Panc1 (cell line): ENCODE data around the gene LRCH1. TPM values are rescaled to one million over a fixed set of nuclear protein-coding genes. Genes with fewer than 3 reads are reported as not detected.

ENCODE experiments used
- ATAC-seq: fragments of 200-7000 bp; cut with Tn5 transposase; 2 replicates; pipeline ENCODE4 v1.9.1; 2020; ENCODE audit warnings: mild to moderate bottlenecking, moderate library complexity
- BruUV-seq: library from RNA; stranded (reverse); fragments of 400-500 nt; replicated peaks from 2 replicates; lab custom pipeline; 2021; lab: Mats Ljungman, UMichigan
- CTCF ChIA-PET: fragments of 300-600 bp; sonication (Branson Sonifier 250); formaldehyde crosslinking; loops from one replicate; lab custom pipeline; 2022; ENCODE audit warnings: antibody characterized with exemption; lab: Charles Lee
- POLR2A ChIA-PET: fragments of 300-600 bp; sonication (Branson Sonifier 250); formaldehyde crosslinking; loops from one replicate; lab custom pipeline; 2022; ENCODE audit warnings: antibody characterized with exemption; lab: Charles Lee
- DNase-seq: peaks from one replicate; pipeline ENCODE4 v3.0.0-alpha.2; 2010; ENCODE audit warnings: low read depth, low spot score
- H3K27ac ChIP-seq: 2 replicates; pipeline ENCODE4 v1.5.1; 2011; ENCODE audit warnings: mild to moderate bottlenecking, low read length, inconsistent platforms
- H3K27me3 ChIP-seq: fragments of 200-500 bp; sonication (Bioruptor generic); 2 replicates; pipeline ENCODE4 v1.6.0; 2014; ENCODE audit warnings: low read length, inconsistent platforms; ENCODE audit not compliant: control insufficient read depth, insufficient read depth
- H3K36me3 ChIP-seq: fragments of 200-500 bp; sonication (Bioruptor generic); 2 replicates; pipeline ENCODE4 v1.5.1; 2014; ENCODE audit warnings: inconsistent platforms, mild to moderate bottlenecking, low read length, moderate library complexity; ENCODE audit not compliant: control insufficient read depth, insufficient read depth
- H3K4me1 ChIP-seq: 2 replicates; pipeline ENCODE4 v1.5.1; 2011; ENCODE audit warnings: inconsistent platforms, mild to moderate bottlenecking, low read length, moderate library complexity; ENCODE audit not compliant: control insufficient read depth, insufficient read depth
- H3K4me3 ChIP-seq, 2 experiments: 2 replicates each; pipeline ENCODE4 v1.5.1; 2011 to 2012; ENCODE audit warnings: low read depth in 2 of 2, low read length in 2 of 2, mild to moderate bottlenecking in 2 of 2, inconsistent platforms in 1 of 2, moderate library complexity in 1 of 2
- H3K9me3 ChIP-seq: fragments of 200-500 bp; sonication (Bioruptor generic); 2 replicates; pipeline ENCODE4 v1.5.1; 2014; ENCODE audit warnings: low read depth, mild to moderate bottlenecking, inconsistent platforms, low read length, moderate library complexity; ENCODE audit not compliant: control insufficient read depth, insufficient read depth
- POLR2AphosphoS5 ChIP-seq: IDR thresholded peaks from 2 replicates; pipeline ENCODE4 v1.6.1; 2012; ENCODE audit warnings: mild to moderate bottlenecking, low read depth, low read length, moderate library complexity
- SIN3A ChIP-seq: IDR thresholded peaks from 2 replicates; pipeline ENCODE4 v1.6.1; 2012; ENCODE audit warnings: low read depth, mild to moderate bottlenecking, low read length, moderate library complexity, borderline replicate concordance; ENCODE audit not compliant: insufficient read depth
- TCF7L2 ChIP-seq: IDR thresholded peaks from 2 replicates; pipeline ENCODE4 v1.6.1; 2011; ENCODE audit warnings: mild to moderate bottlenecking, low read depth, low read length, inconsistent platforms
- in situ Hi-C: cut with HindIII; loops from 2 replicates; pipeline ENCODE4 v1.10.0; 2016; ENCODE audit warnings: low sequenced_read_pairs, low pct_unique_long_range_greater_than_20kb
- intact Hi-C: fragments of 100-400 bp; cut with micrococcal nuclease; formaldehyde crosslinking; loops from one replicate; pipeline ENCODE4 v1.10.0; 2022; ENCODE audit not compliant: unreplicated experiment
- total RNA-seq: library from RNA; stranded (reverse); gene quantifications from one replicate; pipeline ENCODE4 v1.2.1, GENCODE V29; 2021; ENCODE audit not compliant: unreplicated experiment
- TF ChIP-seq, protein P1 (sequence below): fragments of 450-650 bp; IDR thresholded peaks from 2 replicates; pipeline ENCODE4 v1.5.1; 2017; ENCODE audit warnings: mild to moderate bottlenecking
- TF ChIP-seq, protein P2 (sequence below), 2 experiments: IDR thresholded peaks; 2 replicates each; pipeline ENCODE4 v1.6.1; 2011 to 2012; ENCODE audit warnings: low read depth in 2 of 2, control low read depth in 1 of 2, low read length in 1 of 2, mild to moderate bottlenecking in 1 of 2, moderate library complexity in 1 of 2; ENCODE audit not compliant: insufficient read depth in 1 of 2

Gene LRCH1
- total RNA-seq, 1 experiment from 2014 or later = 7.9 TPM

DNA sequence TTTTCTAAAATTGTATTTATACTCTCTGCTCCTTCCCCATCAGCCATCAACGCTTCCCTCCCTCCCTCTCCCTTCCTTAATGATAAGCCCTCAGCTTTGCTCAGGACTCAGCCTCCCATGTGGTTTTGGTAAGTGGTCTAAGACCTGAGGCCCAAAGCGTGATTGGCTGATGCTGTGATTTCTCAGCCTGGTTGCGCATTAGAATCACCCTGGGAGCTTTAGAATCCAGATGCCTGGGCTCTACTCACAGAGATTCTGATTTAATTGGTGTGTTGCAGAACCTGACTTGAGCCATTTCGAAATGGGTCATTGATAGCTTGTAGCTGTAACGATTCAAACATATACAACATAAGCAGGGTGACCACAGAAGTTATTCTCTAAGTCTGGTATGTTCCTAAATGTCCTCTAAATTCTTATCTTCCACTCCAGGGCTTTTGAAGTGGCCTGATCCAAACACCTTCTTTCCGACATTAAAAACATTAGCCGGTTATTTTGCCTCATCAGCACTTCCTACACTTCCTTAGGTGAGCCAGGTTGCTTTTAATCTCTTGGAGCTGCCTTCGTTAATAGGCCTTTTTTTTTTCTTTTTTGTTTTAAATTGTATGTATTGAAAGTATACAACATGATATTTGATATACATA is 60.6 kb downstream of the LRCH1 start:
- no peak overlapping the region for H3K27ac ChIP-seq
- in situ Hi-C loops = no loop called here
- ChIA-PET POLR2A (no interaction called here), CTCF (no interaction called here)
- H3K36me3 ChIP-seq = no peaks in the 10 kb centered on the region
- H3K4me3 ChIP-seq = no peak overlapping the region
- H3K27me3 ChIP-seq = no peaks in the 10 kb centered on the region
- H3K9me3 ChIP-seq = no peaks in the 10 kb centered on the region
- TF ChIP-seq, protein P1, sequence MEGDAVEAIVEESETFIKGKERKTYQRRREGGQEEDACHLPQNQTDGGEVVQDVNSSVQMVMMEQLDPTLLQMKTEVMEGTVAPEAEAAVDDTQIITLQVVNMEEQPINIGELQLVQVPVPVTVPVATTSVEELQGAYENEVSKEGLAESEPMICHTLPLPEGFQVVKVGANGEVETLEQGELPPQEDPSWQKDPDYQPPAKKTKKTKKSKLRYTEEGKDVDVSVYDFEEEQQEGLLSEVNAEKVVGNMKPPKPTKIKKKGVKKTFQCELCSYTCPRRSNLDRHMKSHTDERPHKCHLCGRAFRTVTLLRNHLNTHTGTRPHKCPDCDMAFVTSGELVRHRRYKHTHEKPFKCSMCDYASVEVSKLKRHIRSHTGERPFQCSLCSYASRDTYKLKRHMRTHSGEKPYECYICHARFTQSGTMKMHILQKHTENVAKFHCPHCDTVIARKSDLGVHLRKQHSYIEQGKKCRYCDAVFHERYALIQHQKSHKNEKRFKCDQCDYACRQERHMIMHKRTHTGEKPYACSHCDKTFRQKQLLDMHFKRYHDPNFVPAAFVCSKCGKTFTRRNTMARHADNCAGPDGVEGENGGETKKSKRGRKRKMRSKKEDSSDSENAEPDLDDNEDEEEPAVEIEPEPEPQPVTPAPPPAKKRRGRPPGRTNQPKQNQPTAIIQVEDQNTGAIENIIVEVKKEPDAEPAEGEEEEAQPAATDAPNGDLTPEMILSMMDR = no peak
- TF ChIP-seq, protein P2, sequence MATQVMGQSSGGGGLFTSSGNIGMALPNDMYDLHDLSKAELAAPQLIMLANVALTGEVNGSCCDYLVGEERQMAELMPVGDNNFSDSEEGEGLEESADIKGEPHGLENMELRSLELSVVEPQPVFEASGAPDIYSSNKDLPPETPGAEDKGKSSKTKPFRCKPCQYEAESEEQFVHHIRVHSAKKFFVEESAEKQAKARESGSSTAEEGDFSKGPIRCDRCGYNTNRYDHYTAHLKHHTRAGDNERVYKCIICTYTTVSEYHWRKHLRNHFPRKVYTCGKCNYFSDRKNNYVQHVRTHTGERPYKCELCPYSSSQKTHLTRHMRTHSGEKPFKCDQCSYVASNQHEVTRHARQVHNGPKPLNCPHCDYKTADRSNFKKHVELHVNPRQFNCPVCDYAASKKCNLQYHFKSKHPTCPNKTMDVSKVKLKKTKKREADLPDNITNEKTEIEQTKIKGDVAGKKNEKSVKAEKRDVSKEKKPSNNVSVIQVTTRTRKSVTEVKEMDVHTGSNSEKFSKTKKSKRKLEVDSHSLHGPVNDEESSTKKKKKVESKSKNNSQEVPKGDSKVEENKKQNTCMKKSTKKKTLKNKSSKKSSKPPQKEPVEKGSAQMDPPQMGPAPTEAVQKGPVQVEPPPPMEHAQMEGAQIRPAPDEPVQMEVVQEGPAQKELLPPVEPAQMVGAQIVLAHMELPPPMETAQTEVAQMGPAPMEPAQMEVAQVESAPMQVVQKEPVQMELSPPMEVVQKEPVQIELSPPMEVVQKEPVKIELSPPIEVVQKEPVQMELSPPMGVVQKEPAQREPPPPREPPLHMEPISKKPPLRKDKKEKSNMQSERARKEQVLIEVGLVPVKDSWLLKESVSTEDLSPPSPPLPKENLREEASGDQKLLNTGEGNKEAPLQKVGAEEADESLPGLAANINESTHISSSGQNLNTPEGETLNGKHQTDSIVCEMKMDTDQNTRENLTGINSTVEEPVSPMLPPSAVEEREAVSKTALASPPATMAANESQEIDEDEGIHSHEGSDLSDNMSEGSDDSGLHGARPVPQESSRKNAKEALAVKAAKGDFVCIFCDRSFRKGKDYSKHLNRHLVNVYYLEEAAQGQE (IDR thresholded peaks at IDR 0.05; ENCODE audit: insufficient read depth in 1 of 2, low read depth in 2 of 2, low read length in 1 of 2) = no peak
- no peak for TF ChIP-seq TCF7L2
- no peak for TF ChIP-seq SIN3A
- no peak for TF ChIP-seq POLR2AphosphoS5
- DNase-seq (no peak), ATAC-seq (no peak)
- intact Hi-C loops = no loop called here
- BruUV-seq = no TSS peak
- no peaks in the 10 kb centered on the region; the same call in 1 of the 2 replicates for H3K4me1 ChIP-seq

DNA sequence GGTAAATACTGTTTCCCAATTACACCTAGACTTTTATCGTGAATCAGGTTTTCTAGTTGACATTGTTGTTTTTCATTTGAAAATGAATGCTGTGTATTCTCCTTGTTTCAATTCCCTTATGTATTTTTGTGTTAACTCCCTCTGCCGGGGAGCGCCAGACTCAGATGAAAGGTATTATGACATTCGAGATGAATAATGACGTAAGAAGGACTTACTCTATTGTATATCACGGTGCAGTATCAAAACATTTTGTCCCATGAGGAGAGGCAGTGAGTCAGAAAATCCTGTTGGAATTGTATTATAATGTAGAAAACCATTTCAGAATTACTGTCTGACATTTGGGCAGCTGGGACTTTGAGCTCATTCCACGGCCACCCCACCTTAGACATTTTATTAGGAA is 61.6 kb downstream of the LRCH1 start:
- in situ Hi-C loops = no loop called here
- H3K36me3 ChIP-seq = no peaks in the 10 kb centered on the region
- DNase-seq (no peak), ATAC-seq (no peak)
- no peaks in the 10 kb centered on the region; the same call in 1 of the 2 replicates for H3K4me1 ChIP-seq
- no peaks in the 10 kb centered on the region for H3K27me3 ChIP-seq
- intact Hi-C loops = no loop called here
- ChIA-PET POLR2A (no interaction called here), CTCF (no interaction called here)
- H3K4me3 ChIP-seq = no peak overlapping the region
- no TSS peak for BruUV-seq
- no peaks in the 10 kb centered on the region for H3K9me3 ChIP-seq
- TF ChIP-seq, protein P1 = no peak
- no peak for TF ChIP-seq TCF7L2
- TF ChIP-seq POLR2AphosphoS5 = no peak
- TF ChIP-seq SIN3A = no peak
- TF ChIP-seq, protein P2 (IDR thresholded peaks at IDR 0.05; ENCODE audit: insufficient read depth in 1 of 2, low read depth in 2 of 2, low read length in 1 of 2) = no peak
- H3K27ac ChIP-seq = no peak overlapping the region
